Neuron (in vitro differentiated cells): ENCODE measurements around the gene TMCC3.
"Not testable (repeated sequence)": the region's sequence is repeated elsewhere in the genome, so short reads cannot be mapped to it uniquely, and the experiment has no call there.

Experiments
- H2AFZ ChIP-seq: one replicate; pipeline ENCODE4 v1.6.1; 2013; ENCODE audit warnings: low read depth, mild to moderate bottlenecking, inconsistent platforms, low read length, moderate library complexity
- H3K27me3 ChIP-seq: one replicate; pipeline ENCODE4 v1.6.1; 2013; ENCODE audit warnings: low read length; ENCODE audit not compliant: insufficient read depth
- H3K36me3 ChIP-seq: one replicate; pipeline ENCODE4 v1.6.1; 2013; ENCODE audit warnings: low read length; ENCODE audit not compliant: insufficient read depth
- H3K4me1 ChIP-seq: one replicate; pipeline ENCODE4 v1.6.1; 2013; ENCODE audit warnings: low read length; ENCODE audit not compliant: insufficient read depth
- H3K4me3 ChIP-seq: 2 replicates; pipeline ENCODE4 v1.5.1; 2013; ENCODE audit warnings: mild to moderate bottlenecking, low read length, moderate library complexity
- H3K9me3 ChIP-seq: one replicate; pipeline ENCODE4 v1.6.1; 2013; ENCODE audit warnings: low read length

The TMCC3 gene

GRCh38 chr12:94558612-94559011 is 91.7 kb downstream of the TMCC3 start:
- peaks cover 9% of the 10 kb centered on the region for H3K27me3 ChIP-seq

DNA sequence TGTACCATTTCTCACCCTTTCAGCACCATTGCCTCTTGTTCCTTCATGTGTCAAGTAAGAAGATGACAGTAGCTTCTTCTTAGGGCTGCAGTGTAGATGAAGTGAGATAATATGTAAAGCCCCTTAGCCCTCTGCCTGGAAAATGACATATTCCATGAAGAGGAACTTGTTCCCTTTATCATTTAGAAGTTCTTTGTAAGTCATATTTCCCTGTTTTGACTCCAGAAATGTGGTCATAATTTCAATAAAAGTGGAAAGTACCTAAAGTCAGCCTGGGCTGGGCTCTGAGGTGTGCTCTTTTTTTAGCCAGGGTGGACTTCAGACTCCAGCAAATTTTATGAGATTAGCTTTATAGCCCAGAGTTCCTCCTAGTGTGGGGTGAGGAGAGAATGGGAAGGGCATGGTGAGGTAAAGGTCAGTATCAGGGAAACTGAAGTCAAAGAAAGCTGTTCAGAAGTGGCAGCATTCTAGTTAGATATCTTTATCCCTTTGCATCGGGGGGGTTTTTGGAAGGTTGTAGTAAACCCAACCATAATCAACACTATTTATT is 92.5 kb downstream of the TMCC3 start:
- H3K4me3 ChIP-seq = no peak overlapping the region
- no peaks in the 10 kb centered on the region for H3K36me3 ChIP-seq
- H3K27me3 ChIP-seq = peaks cover 9% of the 10 kb centered on the region
- H3K9me3 ChIP-seq = no peaks in the 10 kb centered on the region
- H3K4me1 ChIP-seq = peaks cover 2% of the 10 kb centered on the region
- H2AFZ ChIP-seq = no peak overlapping the region

More at GRCh38 chr12:94558612-94559011, 91.7 kb downstream of the TMCC3 start:
- H3K4me3 ChIP-seq = no peak overlapping the region
- H3K4me1 ChIP-seq = peaks cover 2% of the 10 kb centered on the region
- H3K36me3 ChIP-seq = no peaks in the 10 kb centered on the region
- H3K9me3 ChIP-seq = no peaks in the 10 kb centered on the region
- no peak overlapping the region for H2AFZ ChIP-seq

- Histone ChIP-seq H2AFZ (no peak overlapping the region), H3K4me1 (peaks cover 1% of the 10 kb centered on the region), H3K36me3 (no peaks in the 10 kb centered on the region), H3K9me3 (peaks cover 2% of the 10 kb centered on the region), H3K4me3 (no peak overlapping the region), H3K27me3 (peaks cover 8% of the 10 kb centered on the region)
These were observed 94.7 kb downstream of the TMCC3 start for GRCh38 chr12:94555687-94556086.

DNA sequence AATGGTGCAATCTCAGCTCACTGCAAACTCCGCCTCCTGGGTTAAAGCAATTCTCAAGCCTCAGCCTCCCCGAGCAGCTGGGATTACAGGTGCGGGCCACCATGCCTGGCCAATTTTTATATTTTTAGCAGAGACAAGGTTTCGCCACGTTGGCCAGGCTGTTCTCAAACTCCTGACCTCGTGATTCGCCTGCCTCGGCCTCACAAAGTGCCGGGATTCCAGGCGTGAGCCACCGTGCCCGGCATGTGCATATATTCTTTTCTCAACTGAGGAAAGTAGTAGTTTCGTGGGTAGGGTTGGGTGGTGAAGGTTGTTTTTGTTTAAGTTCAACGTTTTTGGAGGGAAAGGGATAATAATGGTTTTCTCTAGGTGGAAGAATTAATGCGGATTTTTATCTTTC is 96.5 kb downstream of the TMCC3 start:
- peaks cover 2% of the 10 kb centered on the region for H3K9me3 ChIP-seq
- no peaks in the 10 kb centered on the region for H3K27me3 ChIP-seq
- H3K36me3 ChIP-seq = no peaks in the 10 kb centered on the region
- no peak overlapping the region for H2AFZ ChIP-seq
- H3K4me1 ChIP-seq = no peaks in the 10 kb centered on the region
- H3K4me3 ChIP-seq = no peak overlapping the region

GRCh38 chr12:94553130-94553519 is 97.2 kb downstream of the TMCC3 start:
- Histone ChIP-seq H3K9me3 (peaks cover 2% of the 10 kb centered on the region), H3K36me3 (no peaks in the 10 kb centered on the region), H2AFZ (no peak overlapping the region), H3K4me1 (no peaks in the 10 kb centered on the region), H3K4me3 (no peak overlapping the region), H3K27me3 (no peaks in the 10 kb centered on the region)

- H3K4me3 ChIP-seq = no peak overlapping the region
These were observed 98.5 kb downstream of the TMCC3 start for GRCh38 chr12:94551810-94552209.

DNA sequence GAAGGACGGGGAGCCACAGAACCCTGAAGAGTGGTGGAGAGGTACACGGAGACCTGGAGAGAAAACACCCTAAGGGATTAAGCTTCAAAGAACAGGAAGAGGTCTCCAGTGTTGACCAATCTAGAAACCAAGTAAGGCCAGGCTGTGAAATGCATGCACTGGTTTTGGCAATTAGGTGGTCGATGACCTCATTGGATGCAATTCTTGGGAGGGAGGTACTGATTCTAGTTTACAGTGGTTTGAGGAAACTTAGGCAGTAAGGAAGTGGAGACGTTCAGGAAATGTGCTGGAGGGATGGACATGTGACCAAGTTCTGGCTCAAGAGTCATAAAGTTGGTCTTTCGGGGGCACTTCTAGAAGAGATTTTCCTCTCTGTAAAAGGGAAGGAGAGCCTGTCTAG is 99.4 kb downstream of the TMCC3 start:
- Histone ChIP-seq H3K4me1 (no peaks in the 10 kb centered on the region), H3K27me3 (no peaks in the 10 kb centered on the region), H3K4me3 (no peak overlapping the region), H3K36me3 (no peaks in the 10 kb centered on the region), H3K9me3 (peaks cover 3% of the 10 kb centered on the region), H2AFZ (no peak overlapping the region)

More at GRCh38 chr12:94551810-94552209, 98.5 kb downstream of the TMCC3 start:
- Histone ChIP-seq H2AFZ (no peak overlapping the region), H3K27me3 (no peaks in the 10 kb centered on the region), H3K9me3 (peaks cover 3% of the 10 kb centered on the region), H3K4me1 (no peaks in the 10 kb centered on the region), H3K36me3 (no peaks in the 10 kb centered on the region)

- not testable (repeated sequence) for H3K9me3 ChIP-seq, H2AFZ ChIP-seq, H3K4me3 ChIP-seq, H3K4me1 ChIP-seq, H3K27me3 ChIP-seq, H3K36me3 ChIP-seq
These were observed 101.5 kb downstream of the TMCC3 start for GRCh38 chr12:94548833-94549232.

GRCh38 chr12:94545935-94546771 is 104.2 kb downstream of the TMCC3 start:
- Histone ChIP-seq H3K27me3 (peaks cover 2% of the 10 kb centered on the region), H2AFZ (no peak overlapping the region), H3K4me1 (no peaks in the 10 kb centered on the region), H3K9me3 (peaks cover 2% of the 10 kb centered on the region), H3K4me3 (no peak overlapping the region), H3K36me3 (no peaks in the 10 kb centered on the region)

DNA sequence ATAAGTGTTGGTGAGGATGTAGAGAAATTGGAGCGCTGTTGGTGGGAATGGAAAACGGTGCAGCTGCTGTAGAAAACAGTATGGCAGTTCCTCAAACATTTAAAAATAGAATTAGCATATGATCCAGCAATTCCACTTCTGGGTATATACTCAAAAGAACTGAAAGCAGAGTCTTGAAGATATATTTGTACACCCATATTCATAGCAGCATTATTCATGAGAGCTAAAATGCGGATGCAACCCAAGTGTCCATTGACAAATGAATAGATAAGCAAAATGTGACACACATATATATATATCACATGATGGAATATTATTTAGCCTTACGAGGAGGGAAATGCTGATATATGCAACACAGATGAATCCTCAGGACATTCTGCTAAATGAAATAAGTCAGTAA is 106.0 kb downstream of the TMCC3 start:
- Histone ChIP-seq H3K4me3 (no peak overlapping the region), H3K27me3 (peaks cover 2% of the 10 kb centered on the region), H3K9me3 (peaks cover 2% of the 10 kb centered on the region), H3K36me3 (no peaks in the 10 kb centered on the region), H3K4me1 (no peaks in the 10 kb centered on the region), H2AFZ (no peak overlapping the region)

DNA sequence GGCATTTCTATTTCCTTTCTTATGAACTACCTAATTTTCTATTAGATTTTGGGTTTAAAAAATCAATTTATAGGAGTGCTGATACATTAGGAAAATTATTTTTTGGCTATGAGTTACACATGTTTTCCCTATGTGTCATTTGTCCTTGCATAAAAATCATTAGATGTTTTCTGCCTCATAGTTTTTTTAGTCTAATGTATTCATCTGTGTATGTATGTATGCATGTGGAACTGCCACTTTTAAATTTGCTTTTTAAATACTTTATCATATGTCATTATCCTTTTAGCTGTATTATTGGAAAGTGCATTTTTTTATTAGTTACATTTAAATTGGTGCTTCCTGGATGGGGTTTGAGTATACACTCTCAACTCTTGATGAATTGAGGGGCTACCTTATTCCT is 112.0 kb downstream of the TMCC3 start:
- Histone ChIP-seq H3K27me3 (peaks cover under 1% of the 10 kb centered on the region), H3K36me3 (no peaks in the 10 kb centered on the region), H3K4me3 (no peak overlapping the region), H3K9me3 (no peaks in the 10 kb centered on the region), H3K4me1 (peaks cover 26% of the 10 kb centered on the region), H2AFZ (no peak overlapping the region)

- no peaks in the 10 kb centered on the region for H3K36me3 ChIP-seq
- H3K9me3 ChIP-seq = no peaks in the 10 kb centered on the region
- no peaks in the 10 kb centered on the region for H3K27me3 ChIP-seq
- no peak overlapping the region for H2AFZ ChIP-seq
- peaks cover 26% of the 10 kb centered on the region for H3K4me1 ChIP-seq
- no peak overlapping the region for H3K4me3 ChIP-seq
These were observed 114.1 kb downstream of the TMCC3 start for GRCh38 chr12:94536040-94536965.

GRCh38 chr12:94535510-94535921 is 114.8 kb downstream of the TMCC3 start:
- H3K36me3 ChIP-seq = no peaks in the 10 kb centered on the region
- no peak overlapping the region for H2AFZ ChIP-seq
- peaks cover 2% of the 10 kb centered on the region for H3K27me3 ChIP-seq
- peaks cover 26% of the 10 kb centered on the region for H3K4me1 ChIP-seq
- peak overlapping the region; percentile 10 for H3K4me3 ChIP-seq
- H3K9me3 ChIP-seq = no peaks in the 10 kb centered on the region
